ENCODE results near the gene CD302.

CD302 gene

DNA sequence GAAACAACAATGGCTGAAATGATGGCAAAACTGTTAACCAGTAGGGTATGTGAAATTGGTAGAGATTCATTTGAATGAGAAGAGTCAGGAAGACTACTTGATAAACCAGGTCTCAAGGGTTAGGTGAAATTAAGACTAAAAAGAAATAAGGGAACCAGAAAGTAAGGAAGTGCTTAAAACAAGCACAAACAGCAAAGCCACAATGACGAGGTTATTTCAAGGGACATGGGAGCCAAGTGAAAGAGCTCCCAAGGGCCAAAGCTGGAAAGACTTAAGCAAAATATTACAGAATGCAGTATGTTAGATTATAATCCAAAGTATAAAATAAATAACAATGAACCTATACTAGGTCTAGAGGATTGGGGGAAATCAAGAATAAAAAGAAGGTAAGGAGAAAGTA, 19.3 kb upstream of the CD302 start:
- H3K4me2 ChIP-seq (ENCODE audit: low read depth, low read length, poor library complexity, severe bottlenecking), result no peak overlapping the region
- no peaks in the 10 kb centered on the region for H3K79me2 ChIP-seq (ENCODE audit: insufficient read depth, low read length)
- no peak overlapping the region for H2AFZ ChIP-seq (ENCODE audit: low read depth, low read length, severe bottlenecking)
- no peaks in the 10 kb centered on the region for H3K9me3 ChIP-seq (ENCODE audit: insufficient read depth, low read length)
- no peaks in the 10 kb centered on the region for H3F3A ChIP-seq (ENCODE audit: insufficient read depth)
- H3K9ac ChIP-seq (ENCODE audit: low read length), result no peak overlapping the region
- no peaks in the 10 kb centered on the region for H3K27me3 ChIP-seq (ENCODE audit: low read length)
- no peak overlapping the region for H3K27ac ChIP-seq (ENCODE audit: low read depth, low read length)
- H3K9me2 ChIP-seq (replicated peaks; ENCODE audit: insufficient read depth, low read length), result no peaks in the 10 kb centered on the region
- H3K36me3 ChIP-seq (ENCODE audit: low read length), result no peaks in the 10 kb centered on the region
- H3K4me3 ChIP-seq (ENCODE audit: insufficient read depth, low read length, poor library complexity, severe bottlenecking), result no peak overlapping the region
- no peaks in the 10 kb centered on the region for H4K20me1 ChIP-seq (ENCODE audit: low read depth, low read length)
- TF ChIP-seq, protein P1, sequence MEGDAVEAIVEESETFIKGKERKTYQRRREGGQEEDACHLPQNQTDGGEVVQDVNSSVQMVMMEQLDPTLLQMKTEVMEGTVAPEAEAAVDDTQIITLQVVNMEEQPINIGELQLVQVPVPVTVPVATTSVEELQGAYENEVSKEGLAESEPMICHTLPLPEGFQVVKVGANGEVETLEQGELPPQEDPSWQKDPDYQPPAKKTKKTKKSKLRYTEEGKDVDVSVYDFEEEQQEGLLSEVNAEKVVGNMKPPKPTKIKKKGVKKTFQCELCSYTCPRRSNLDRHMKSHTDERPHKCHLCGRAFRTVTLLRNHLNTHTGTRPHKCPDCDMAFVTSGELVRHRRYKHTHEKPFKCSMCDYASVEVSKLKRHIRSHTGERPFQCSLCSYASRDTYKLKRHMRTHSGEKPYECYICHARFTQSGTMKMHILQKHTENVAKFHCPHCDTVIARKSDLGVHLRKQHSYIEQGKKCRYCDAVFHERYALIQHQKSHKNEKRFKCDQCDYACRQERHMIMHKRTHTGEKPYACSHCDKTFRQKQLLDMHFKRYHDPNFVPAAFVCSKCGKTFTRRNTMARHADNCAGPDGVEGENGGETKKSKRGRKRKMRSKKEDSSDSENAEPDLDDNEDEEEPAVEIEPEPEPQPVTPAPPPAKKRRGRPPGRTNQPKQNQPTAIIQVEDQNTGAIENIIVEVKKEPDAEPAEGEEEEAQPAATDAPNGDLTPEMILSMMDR (IDR thresholded peaks at IDR 0.05; ENCODE audit: insufficient read depth, low read length, poor library complexity, severe bottlenecking), result no peak
- no peak for TF ChIP-seq EZH2phosphoT487 (conservative IDR thresholded peaks at IDR 0.05; ENCODE audit: low read length)

DNA sequence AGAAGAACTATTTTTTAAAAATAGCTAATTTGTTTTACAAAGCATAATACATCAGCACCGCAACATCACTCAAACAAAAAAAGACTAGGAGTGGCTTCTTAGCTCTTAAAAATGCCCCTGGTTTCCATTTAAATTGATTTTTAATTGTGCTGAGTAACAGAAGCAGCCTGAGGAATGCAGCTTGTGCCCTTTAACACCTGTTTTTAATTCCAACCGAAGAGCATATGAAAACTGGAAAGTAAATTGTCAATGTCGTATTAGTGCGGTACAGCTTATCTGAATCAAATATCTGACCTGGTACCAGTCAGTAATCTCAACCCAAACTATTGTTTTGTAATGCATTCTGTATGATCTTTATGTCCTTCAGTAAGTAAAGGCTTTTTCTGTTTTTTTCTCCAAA, 13.2 kb upstream of the CD302 start:
- TF ChIP-seq EZH2phosphoT487 (conservative IDR thresholded peaks at IDR 0.05; ENCODE audit: low read length), result no peak
- TF ChIP-seq, protein P1 (IDR thresholded peaks at IDR 0.05; ENCODE audit: insufficient read depth, low read length, poor library complexity, severe bottlenecking), result no peak
- no peaks in the 10 kb centered on the region for H3K36me3 ChIP-seq (ENCODE audit: low read length)
- no peak overlapping the region for H3K27ac ChIP-seq (ENCODE audit: low read depth, low read length)
- H3K4me2 ChIP-seq (ENCODE audit: low read depth, low read length, poor library complexity, severe bottlenecking), result no peak overlapping the region
- H4K20me1 ChIP-seq (ENCODE audit: low read depth, low read length), result no peaks in the 10 kb centered on the region
- H3K9me3 ChIP-seq (ENCODE audit: insufficient read depth, low read length), result no peaks in the 10 kb centered on the region
- H3K9ac ChIP-seq (ENCODE audit: low read length), result no peak overlapping the region
- H2AFZ ChIP-seq (ENCODE audit: low read depth, low read length, severe bottlenecking), result no peak overlapping the region
- no peaks in the 10 kb centered on the region for H3K27me3 ChIP-seq (ENCODE audit: low read length)
- no peaks in the 10 kb centered on the region for H3K79me2 ChIP-seq (ENCODE audit: insufficient read depth, low read length)
- no peak overlapping the region for H3K4me3 ChIP-seq (ENCODE audit: insufficient read depth, low read length, poor library complexity, severe bottlenecking)
- H3K9me2 ChIP-seq (replicated peaks; ENCODE audit: insufficient read depth, low read length), result no peaks in the 10 kb centered on the region
- no peaks in the 10 kb centered on the region for H3F3A ChIP-seq (ENCODE audit: insufficient read depth)

DNA sequence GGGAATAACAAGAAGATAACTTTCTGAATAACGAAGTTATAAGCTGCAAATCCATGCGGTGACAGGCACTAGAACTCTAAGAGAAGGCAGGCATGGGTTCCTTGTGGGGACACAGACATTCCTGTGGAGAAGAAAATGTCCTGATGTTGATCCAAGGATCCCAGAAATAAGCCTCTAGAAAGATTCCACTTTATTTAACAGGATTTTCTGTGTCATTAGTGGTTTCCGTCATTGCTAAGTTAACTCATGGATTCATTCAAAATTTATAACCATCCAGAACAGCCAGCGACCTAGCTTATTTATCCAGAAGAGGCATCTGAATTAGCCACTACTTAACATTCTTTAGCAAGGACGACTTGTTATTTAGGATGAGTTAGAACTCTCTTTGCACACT, 10.0 kb upstream of the CD302 start:
- Histone ChIP-seq H2AFZ (ENCODE audit: low read depth, low read length, severe bottlenecking) (no peak overlapping the region), H3K27me3 (ENCODE audit: low read length) (no peaks in the 10 kb centered on the region), H3K9me3 (ENCODE audit: insufficient read depth, low read length) (no peaks in the 10 kb centered on the region), H3F3A (ENCODE audit: insufficient read depth) (no peaks in the 10 kb centered on the region), H4K20me1 (ENCODE audit: low read depth, low read length) (no peaks in the 10 kb centered on the region), H3K9me2 (replicated peaks; ENCODE audit: insufficient read depth, low read length) (no peaks in the 10 kb centered on the region), H3K4me3 (ENCODE audit: insufficient read depth, low read length, poor library complexity, severe bottlenecking) (no peak overlapping the region), H3K4me2 (ENCODE audit: low read depth, low read length, poor library complexity, severe bottlenecking) (no peak overlapping the region), H3K36me3 (ENCODE audit: low read length) (no peaks in the 10 kb centered on the region), H3K9ac (ENCODE audit: low read length) (no peak overlapping the region), H3K27ac (ENCODE audit: low read depth, low read length) (no peak overlapping the region), H3K79me2 (ENCODE audit: insufficient read depth, low read length) (no peaks in the 10 kb centered on the region)
- TF ChIP-seq, protein P1 (IDR thresholded peaks at IDR 0.05; ENCODE audit: insufficient read depth, low read length, poor library complexity, severe bottlenecking), result no peak
- TF ChIP-seq EZH2phosphoT487 (conservative IDR thresholded peaks at IDR 0.05; ENCODE audit: low read length), result no peak

All from SU-DHL-6 (cell line).